Astrocyte of the spinal cord (primary cell): Measurements from ENCODE around the gene CERS1.

Source experiments
- DNase-seq: peaks from one replicate; pipeline ENCODE4 v3.0.0; 2011; ENCODE audit warnings: low read depth, low spot score
- H3K4me3 ChIP-seq: 2 replicates; pipeline ENCODE4 v1.5.1; 2011; ENCODE audit warnings: low read depth, mild to moderate bottlenecking, low read length, moderate library complexity
- in situ Hi-C: cut with HindIII; loops from 2 replicates; pipeline ENCODE4 v1.10.0; 2017; ENCODE audit warnings: low sequenced_read_pairs
- TF ChIP-seq, protein P1 (sequence below): IDR thresholded peaks from 2 replicates; pipeline ENCODE4 v1.5.1; 2012; ENCODE audit warnings: low read depth, mild to moderate bottlenecking, low read length, inconsistent platforms

Gene CERS1

DNA sequence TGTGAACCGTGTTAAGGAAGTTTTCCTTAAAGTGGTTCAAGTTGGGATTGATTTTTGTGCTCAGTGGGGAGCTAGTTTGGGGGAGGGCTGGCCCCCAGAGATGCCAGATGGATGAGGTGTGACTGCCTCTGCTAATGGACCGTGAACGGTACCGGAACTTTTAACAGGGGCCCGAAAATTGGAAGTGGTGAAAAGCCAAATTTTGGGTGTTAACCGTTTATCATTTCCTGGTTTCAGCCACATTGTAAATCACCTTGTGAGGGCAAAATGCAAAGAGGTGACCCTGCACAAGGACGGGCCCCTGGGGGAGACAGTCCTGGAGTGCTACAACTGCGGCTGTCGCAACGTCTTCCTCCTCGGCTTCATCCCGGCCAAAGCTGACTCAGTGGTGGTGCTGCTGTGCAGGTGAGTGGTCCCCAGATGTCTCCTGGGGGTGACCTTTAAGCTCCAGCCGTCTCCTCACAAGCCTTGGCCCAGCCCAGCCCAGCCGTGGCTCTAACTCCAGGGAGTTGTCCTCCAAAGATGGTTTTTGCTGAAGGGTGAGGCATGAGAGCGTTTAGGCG lies 46.0 kb downstream of the CERS1 start:
- TF ChIP-seq, protein P1, sequence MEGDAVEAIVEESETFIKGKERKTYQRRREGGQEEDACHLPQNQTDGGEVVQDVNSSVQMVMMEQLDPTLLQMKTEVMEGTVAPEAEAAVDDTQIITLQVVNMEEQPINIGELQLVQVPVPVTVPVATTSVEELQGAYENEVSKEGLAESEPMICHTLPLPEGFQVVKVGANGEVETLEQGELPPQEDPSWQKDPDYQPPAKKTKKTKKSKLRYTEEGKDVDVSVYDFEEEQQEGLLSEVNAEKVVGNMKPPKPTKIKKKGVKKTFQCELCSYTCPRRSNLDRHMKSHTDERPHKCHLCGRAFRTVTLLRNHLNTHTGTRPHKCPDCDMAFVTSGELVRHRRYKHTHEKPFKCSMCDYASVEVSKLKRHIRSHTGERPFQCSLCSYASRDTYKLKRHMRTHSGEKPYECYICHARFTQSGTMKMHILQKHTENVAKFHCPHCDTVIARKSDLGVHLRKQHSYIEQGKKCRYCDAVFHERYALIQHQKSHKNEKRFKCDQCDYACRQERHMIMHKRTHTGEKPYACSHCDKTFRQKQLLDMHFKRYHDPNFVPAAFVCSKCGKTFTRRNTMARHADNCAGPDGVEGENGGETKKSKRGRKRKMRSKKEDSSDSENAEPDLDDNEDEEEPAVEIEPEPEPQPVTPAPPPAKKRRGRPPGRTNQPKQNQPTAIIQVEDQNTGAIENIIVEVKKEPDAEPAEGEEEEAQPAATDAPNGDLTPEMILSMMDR, result no peak
- no peak overlapping the region for H3K4me3 ChIP-seq
- DNase-seq, result no peak
- in situ Hi-C loops, result no loop called here

DNA sequence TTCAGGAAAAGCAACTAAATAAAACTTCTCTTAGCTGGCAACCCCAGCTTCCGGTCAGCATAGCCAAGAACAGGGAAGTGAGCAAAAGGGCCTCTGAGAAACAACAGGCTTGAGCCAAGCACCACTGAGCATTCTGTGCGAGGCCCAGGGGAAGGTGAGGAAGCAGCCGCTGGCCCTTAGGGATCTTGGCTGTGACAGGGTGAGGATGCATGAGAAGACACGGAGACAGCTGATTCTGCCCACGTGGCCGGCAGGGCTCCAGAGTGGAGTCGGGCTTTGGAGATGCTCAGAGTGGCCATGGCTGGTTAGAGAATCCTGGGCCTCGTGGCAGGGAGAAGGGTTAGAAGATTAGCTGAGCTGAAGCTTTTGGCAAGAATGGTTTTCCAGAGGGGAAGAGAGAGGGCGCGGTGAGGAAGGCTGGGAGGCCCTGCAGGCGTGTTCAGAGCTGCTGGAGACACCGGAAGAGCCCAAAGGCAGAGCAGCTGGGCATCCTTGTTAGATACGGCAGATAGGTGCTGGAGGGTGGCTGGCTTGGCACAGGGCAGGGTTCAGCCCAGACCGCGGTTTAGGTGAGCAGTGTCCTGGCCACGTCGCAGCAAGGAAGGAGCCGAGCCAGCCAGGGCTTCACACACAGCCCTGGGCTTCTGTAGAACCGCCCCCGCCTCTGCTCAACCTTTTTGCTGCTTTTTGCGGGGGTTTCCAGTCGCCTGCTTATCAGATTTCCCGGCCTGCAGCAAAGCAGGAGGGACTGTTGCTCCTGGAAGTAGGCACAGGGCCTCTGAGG lies 46.9 kb downstream of the CERS1 start:
- TF ChIP-seq, protein P1, result no peak
- in situ Hi-C loops, result no loop called here
- no peak for DNase-seq
- H3K4me3 ChIP-seq, result no peak overlapping the region

DNA sequence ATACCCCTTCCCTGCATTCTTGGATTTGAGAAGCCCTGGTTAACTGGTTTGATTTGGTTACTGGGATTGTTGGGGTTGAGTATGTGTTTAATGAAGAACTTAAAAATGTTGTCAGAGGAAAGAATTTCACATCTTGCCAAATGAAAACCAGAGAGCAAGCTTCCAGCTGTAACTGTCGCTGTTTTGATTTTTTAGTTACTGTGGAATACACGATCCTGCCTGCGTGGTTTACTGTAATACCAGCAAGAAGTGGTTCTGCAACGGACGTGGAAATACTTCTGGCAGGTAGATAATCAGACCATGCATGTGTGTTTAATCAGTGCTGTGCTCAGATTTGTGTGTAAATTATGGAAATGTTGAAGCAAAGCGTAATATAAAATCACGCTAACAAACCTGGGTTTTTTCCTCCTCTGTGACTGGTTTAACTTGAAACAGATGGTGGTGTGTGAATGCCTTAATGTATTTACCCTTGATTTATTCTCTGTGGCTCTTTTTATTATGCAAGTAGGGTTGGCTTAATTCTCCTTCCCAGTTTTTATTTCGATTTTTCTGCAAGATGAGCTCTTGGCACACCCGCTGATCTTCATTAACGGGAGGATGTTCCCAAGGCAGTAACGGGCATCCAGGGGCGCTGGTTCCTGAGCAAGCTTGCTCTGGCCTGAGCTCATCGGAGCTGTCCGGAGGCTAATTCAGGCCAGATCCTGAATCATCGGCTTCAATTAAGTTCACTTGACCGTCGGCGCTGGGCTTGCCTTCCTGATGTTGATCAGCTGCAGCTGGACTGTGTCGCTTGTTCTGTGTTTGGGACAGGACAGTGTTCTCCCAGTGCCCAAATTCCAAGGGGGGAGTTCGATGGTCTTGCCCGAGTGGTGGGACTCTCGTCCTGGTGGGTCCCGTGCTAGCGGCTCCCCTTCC lies 48.2 kb downstream of the CERS1 start:
- in situ Hi-C loops, result no loop called here
- H3K4me3 ChIP-seq, result no peak overlapping the region
- DNase-seq, result no peak
- TF ChIP-seq, protein P1, result no peak

- in situ Hi-C loops, result no loop called here
- H3K4me3 ChIP-seq, result no peak overlapping the region
- TF ChIP-seq, protein P1, result peak; percentile 94
- DNase-seq, result peak; percentile 70
Observed at GRCh38 chr19:18846862-18847548, 49.0 kb downstream of the CERS1 start.

GRCh38 chr19:18845961-18846360 lies 50.0 kb downstream of the CERS1 start:
- DNase-seq, result no peak
- no peak overlapping the region for H3K4me3 ChIP-seq
- in situ Hi-C loops, result no loop called here
- TF ChIP-seq, protein P1, result no peak

- DNase-seq, result no peak
- in situ Hi-C loops, result no loop called here
- TF ChIP-seq, protein P1, result no peak
- no peak overlapping the region for H3K4me3 ChIP-seq
Observed at GRCh38 chr19:18844806-18845329, 51.1 kb downstream of the CERS1 start.
